Measurements from ENCODE around the gene SPEF1. TPM values are rescaled to one million over a fixed set of nuclear protein-coding genes. Genes with fewer than 3 reads are reported as not detected.

SPEF1 gene
- total RNA-seq, 1 experiment from 2014 or later: not detected

DNA sequence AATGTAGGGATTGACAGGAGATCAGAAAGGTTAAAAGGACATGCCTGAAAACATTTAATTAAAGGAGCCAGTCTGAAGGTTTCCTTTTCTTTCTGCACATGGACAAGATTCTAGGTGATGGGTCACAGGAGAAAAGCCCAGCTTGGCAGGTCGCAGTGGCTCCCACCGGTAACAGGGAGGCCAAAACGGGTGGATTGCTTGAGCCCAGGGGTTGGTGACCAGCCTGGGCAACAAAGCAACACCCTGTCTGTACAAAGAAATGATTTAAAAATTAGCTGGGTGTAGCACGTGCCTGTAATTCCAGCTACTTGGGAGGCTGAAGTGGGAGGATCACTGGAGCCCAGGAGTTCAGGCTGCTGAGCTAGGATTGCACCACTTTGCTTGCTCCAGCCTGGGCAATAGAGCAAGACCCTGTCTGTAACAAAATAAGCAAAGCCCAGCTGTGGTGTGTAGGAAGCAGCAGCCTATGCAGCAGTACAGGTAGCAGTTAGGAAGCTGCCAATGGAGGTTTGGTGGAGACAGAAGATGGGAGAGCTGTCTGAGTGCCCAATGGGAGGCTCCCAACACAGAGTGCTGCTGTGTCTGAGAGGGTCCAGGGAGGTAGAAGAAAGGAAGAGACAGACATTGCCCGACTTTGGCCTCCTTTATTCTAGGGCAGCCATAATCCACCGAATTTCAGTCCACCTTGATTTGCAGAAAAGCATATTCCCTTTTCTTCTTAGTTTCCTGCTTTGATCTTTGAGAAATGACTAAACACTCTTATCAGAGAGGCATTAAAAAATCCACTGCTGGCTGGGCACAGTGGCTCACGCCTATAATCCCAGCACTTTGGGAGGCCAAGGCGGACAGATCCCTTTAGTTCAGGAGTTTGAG lies 32.0 kb upstream of the SPEF1 start:
- no peaks in the 10 kb centered on the region for H3K9me3 ChIP-seq (ENCODE audit: low read length)
- no peak overlapping the region for H3K4me3 ChIP-seq (ENCODE audit: low read length)
- H3K9ac ChIP-seq (ENCODE audit: low read length): no peak overlapping the region
- H3K4me2 ChIP-seq (ENCODE audit: low read depth, low read length, poor library complexity, severe bottlenecking): no peak overlapping the region
- DNase-seq: no peak
- H3K9me2 ChIP-seq (replicated peaks; ENCODE audit: insufficient read depth, low read length): no peaks in the 10 kb centered on the region
- H4K20me1 ChIP-seq (ENCODE audit: insufficient read depth, low read depth, low read length): no peaks in the 10 kb centered on the region
- no peak overlapping the region for H3K27ac ChIP-seq (ENCODE audit: low read length)
- H2AFZ ChIP-seq (ENCODE audit: low read length): no peak overlapping the region
- no peaks in the 10 kb centered on the region for H3K36me3 ChIP-seq (ENCODE audit: insufficient read depth, low read length)
- H3K27me3 ChIP-seq (ENCODE audit: low read length): no peaks in the 10 kb centered on the region
- no peaks in the 10 kb centered on the region for H3K79me2 ChIP-seq (ENCODE audit: low read length)
- peaks cover 2% of the 10 kb centered on the region for H3K4me1 ChIP-seq (ENCODE audit: low read length)

- DNase-seq: no peak
- Histone ChIP-seq H3K4me3 (ENCODE audit: low read length) (no peak overlapping the region), H3K9me2 (replicated peaks; ENCODE audit: insufficient read depth, low read length) (no peaks in the 10 kb centered on the region), H3K27me3 (ENCODE audit: low read length) (no peaks in the 10 kb centered on the region), H2AFZ (ENCODE audit: low read length) (no peak overlapping the region), H3K36me3 (ENCODE audit: insufficient read depth, low read length) (no peaks in the 10 kb centered on the region), H4K20me1 (ENCODE audit: insufficient read depth, low read depth, low read length) (no peaks in the 10 kb centered on the region), H3K79me2 (ENCODE audit: low read length) (no peaks in the 10 kb centered on the region), H3K27ac (ENCODE audit: low read length) (no peak overlapping the region), H3K9ac (ENCODE audit: low read length) (no peak overlapping the region), H3K9me3 (ENCODE audit: low read length) (no peaks in the 10 kb centered on the region), H3K4me1 (ENCODE audit: low read length) (no peaks in the 10 kb centered on the region), H3K4me2 (ENCODE audit: low read depth, low read length, poor library complexity, severe bottlenecking) (no peak overlapping the region)
Observed at GRCh38 chr20:3812259-3812681, 31.0 kb upstream of the SPEF1 start.

DNA sequence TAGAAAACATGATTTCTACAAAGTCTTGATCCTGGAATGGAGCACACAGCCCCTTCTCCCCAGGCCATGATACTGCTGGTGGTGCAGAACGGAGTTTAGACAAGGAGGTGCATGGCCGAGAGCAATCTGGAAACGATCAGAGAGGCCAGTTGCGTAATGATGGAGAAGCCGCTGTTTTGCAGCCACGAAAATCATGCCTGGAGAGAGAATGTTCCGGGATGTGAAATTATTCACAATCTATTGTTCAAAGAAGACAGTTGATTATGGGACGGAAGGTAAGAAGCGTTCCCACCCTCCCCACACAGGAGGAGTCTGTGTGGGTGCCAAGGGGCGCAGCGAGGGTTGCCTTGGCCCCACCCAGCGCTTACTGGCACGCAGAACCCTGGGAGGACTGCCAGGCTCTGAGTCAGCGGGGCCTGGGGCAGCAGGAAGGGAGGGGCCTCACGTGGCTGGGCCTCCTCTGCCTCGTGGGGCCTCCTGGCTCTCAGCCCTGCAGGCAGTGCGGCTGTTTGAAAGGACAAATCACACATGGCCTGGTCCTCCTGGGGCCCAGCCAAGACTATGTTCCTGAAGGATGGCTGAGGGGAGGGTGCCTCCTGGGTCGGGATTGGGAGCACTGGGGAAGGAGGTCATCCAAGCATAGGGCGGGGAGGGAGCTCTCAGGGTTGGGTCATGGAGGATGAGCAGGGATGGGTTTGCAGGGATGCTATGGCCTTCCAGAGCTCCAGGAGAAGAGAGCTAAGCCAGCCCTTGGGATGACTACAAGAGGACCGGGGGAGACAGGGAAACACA lies 30.4 kb upstream of the SPEF1 start:
- no peak overlapping the region for H3K27ac ChIP-seq (ENCODE audit: low read length)
- no peaks in the 10 kb centered on the region for H3K9me2 ChIP-seq (replicated peaks; ENCODE audit: insufficient read depth, low read length)
- no peaks in the 10 kb centered on the region for H3K36me3 ChIP-seq (ENCODE audit: insufficient read depth, low read length)
- no peaks in the 10 kb centered on the region for H3K27me3 ChIP-seq (ENCODE audit: low read length)
- H3K4me3 ChIP-seq (ENCODE audit: low read length): no peak overlapping the region
- no peak overlapping the region for H3K9ac ChIP-seq (ENCODE audit: low read length)
- no peaks in the 10 kb centered on the region for H3K4me1 ChIP-seq (ENCODE audit: low read length)
- H2AFZ ChIP-seq (ENCODE audit: low read length): no peak overlapping the region
- H3K4me2 ChIP-seq (ENCODE audit: low read depth, low read length, poor library complexity, severe bottlenecking): no peak overlapping the region
- no peaks in the 10 kb centered on the region for H3K79me2 ChIP-seq (ENCODE audit: low read length)
- no peak for DNase-seq
- no peaks in the 10 kb centered on the region for H3K9me3 ChIP-seq (ENCODE audit: low read length)
- no peaks in the 10 kb centered on the region for H4K20me1 ChIP-seq (ENCODE audit: insufficient read depth, low read depth, low read length)

DNA sequence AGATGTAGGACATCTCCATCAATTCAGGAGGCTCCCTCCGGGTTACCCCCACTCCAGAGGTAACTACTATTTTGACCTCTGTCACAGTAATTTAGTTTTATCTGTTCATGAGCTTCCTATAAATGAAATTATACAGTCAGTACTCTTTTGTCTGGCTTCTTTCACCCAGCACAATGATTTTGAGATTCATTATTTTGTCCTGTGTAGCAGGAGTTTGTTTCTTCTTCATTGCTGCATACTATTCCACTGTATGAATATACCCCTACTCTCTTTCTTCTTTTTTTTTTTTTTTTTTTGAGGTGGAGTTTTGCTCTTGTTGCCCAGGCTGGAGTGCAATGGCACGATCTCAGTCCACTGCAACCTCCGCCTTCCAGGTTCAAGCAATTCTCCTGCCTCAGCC lies 27.3 kb upstream of the SPEF1 start:
- no peak for DNase-seq
- Histone ChIP-seq H3K4me2 (ENCODE audit: low read depth, low read length, poor library complexity, severe bottlenecking) (no peak overlapping the region), H3K27ac (ENCODE audit: low read length) (no peak overlapping the region), H3K9me2 (replicated peaks; ENCODE audit: insufficient read depth, low read length) (no peaks in the 10 kb centered on the region), H3K36me3 (ENCODE audit: insufficient read depth, low read length) (no peaks in the 10 kb centered on the region; the same call in 1 of the 2 replicates), H4K20me1 (ENCODE audit: insufficient read depth, low read depth, low read length) (no peaks in the 10 kb centered on the region), H3K4me3 (ENCODE audit: low read length) (no peak overlapping the region), H2AFZ (ENCODE audit: low read length) (no peak overlapping the region), H3K79me2 (ENCODE audit: low read length) (no peaks in the 10 kb centered on the region), H3K9me3 (ENCODE audit: low read length) (no peaks in the 10 kb centered on the region), H3K9ac (ENCODE audit: low read length) (no peak overlapping the region), H3K27me3 (ENCODE audit: low read length) (no peaks in the 10 kb centered on the region), H3K4me1 (ENCODE audit: low read length) (no peaks in the 10 kb centered on the region)

- H3K4me2 ChIP-seq (ENCODE audit: low read depth, low read length, poor library complexity, severe bottlenecking): no peak overlapping the region
- no peaks in the 10 kb centered on the region for H3K9me2 ChIP-seq (replicated peaks; ENCODE audit: insufficient read depth, low read length)
- H3K27ac ChIP-seq (ENCODE audit: low read length): no peak overlapping the region
- H2AFZ ChIP-seq (ENCODE audit: low read length): no peak overlapping the region
- no peak overlapping the region for H3K9ac ChIP-seq (ENCODE audit: low read length)
- no peak overlapping the region for H3K4me3 ChIP-seq (ENCODE audit: low read length)
- H3K36me3 ChIP-seq (ENCODE audit: insufficient read depth, low read length): peaks cover 4% of the 10 kb centered on the region; the same call in 1 of the 2 replicates
- H3K9me3 ChIP-seq (ENCODE audit: low read length): no peaks in the 10 kb centered on the region
- DNase-seq: no peak
- no peaks in the 10 kb centered on the region for H4K20me1 ChIP-seq (ENCODE audit: insufficient read depth, low read depth, low read length)
- H3K79me2 ChIP-seq (ENCODE audit: low read length): no peaks in the 10 kb centered on the region
- H3K27me3 ChIP-seq (ENCODE audit: low read length): no peaks in the 10 kb centered on the region
- H3K4me1 ChIP-seq (ENCODE audit: low read length): peaks cover 7% of the 10 kb centered on the region
Observed at GRCh38 chr20:3804781-3805180, 23.5 kb upstream of the SPEF1 start.

DNA sequence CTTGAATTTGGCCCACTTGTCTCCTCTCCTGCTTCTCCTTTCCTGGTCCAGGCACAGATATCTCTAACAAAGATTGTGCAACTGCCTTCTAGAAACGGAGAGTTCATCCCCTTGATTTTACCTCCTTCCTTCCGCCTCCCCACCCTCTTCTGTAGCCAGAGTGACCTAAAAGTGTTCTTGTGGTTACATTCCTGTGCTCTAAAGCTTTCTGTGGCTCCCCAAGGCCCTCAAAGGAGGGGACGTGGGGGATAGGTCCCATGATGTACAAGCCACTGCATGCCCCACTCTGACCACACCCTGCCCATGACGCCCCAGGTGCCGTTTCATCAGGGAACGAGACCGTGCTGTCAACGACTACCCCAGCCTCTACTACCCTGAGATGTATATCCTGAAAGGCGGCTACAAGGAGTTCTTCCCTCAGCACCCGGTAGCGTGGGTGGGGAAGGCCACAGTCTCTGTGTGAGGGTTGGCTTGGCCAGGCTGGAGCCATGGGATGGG lies 23.1 kb upstream of the SPEF1 start:
- no peak overlapping the region for H2AFZ ChIP-seq (ENCODE audit: low read length)
- no peaks in the 10 kb centered on the region for H3K9me3 ChIP-seq (ENCODE audit: low read length)
- no peak overlapping the region for H3K4me2 ChIP-seq (ENCODE audit: low read depth, low read length, poor library complexity, severe bottlenecking)
- no peak overlapping the region for H3K4me3 ChIP-seq (ENCODE audit: low read length)
- no peaks in the 10 kb centered on the region for H4K20me1 ChIP-seq (ENCODE audit: insufficient read depth, low read depth, low read length)
- DNase-seq: no peak
- no peaks in the 10 kb centered on the region for H3K79me2 ChIP-seq (ENCODE audit: low read length)
- no peaks in the 10 kb centered on the region for H3K9me2 ChIP-seq (replicated peaks; ENCODE audit: insufficient read depth, low read length)
- peaks cover 4% of the 10 kb centered on the region; the same call in 1 of the 2 replicates for H3K36me3 ChIP-seq (ENCODE audit: insufficient read depth, low read length)
- no peak overlapping the region for H3K27ac ChIP-seq (ENCODE audit: low read length)
- peaks cover 11% of the 10 kb centered on the region for H3K4me1 ChIP-seq (ENCODE audit: low read length)
- H3K27me3 ChIP-seq (ENCODE audit: low read length): no peaks in the 10 kb centered on the region
- H3K9ac ChIP-seq (ENCODE audit: low read length): no peak overlapping the region

GRCh38 chr20:3803854-3804253 lies 22.6 kb upstream of the SPEF1 start:
- Histone ChIP-seq H3K4me1 (ENCODE audit: low read length) (peaks cover 16% of the 10 kb centered on the region), H3K36me3 (ENCODE audit: insufficient read depth, low read length) (peaks cover 4% of the 10 kb centered on the region; the same call in 1 of the 2 replicates), H3K4me3 (ENCODE audit: low read length) (no peak overlapping the region), H4K20me1 (ENCODE audit: insufficient read depth, low read depth, low read length) (no peaks in the 10 kb centered on the region), H3K27ac (ENCODE audit: low read length) (no peak overlapping the region), H3K79me2 (ENCODE audit: low read length) (no peaks in the 10 kb centered on the region), H3K27me3 (ENCODE audit: low read length) (no peaks in the 10 kb centered on the region), H3K9me3 (ENCODE audit: low read length) (no peaks in the 10 kb centered on the region), H3K4me2 (ENCODE audit: low read depth, low read length, poor library complexity, severe bottlenecking) (no peak overlapping the region), H2AFZ (ENCODE audit: low read length) (no peak overlapping the region), H3K9me2 (replicated peaks; ENCODE audit: insufficient read depth, low read length) (no peaks in the 10 kb centered on the region), H3K9ac (ENCODE audit: low read length) (no peak overlapping the region)
- DNase-seq: no peak

GRCh38 chr20:3803289-3803688 lies 22.0 kb upstream of the SPEF1 start:
- Histone ChIP-seq H3K27ac (ENCODE audit: low read length) (no peak overlapping the region), H3K4me3 (ENCODE audit: low read length) (no peak overlapping the region), H3K9me2 (replicated peaks; ENCODE audit: insufficient read depth, low read length) (no peaks in the 10 kb centered on the region), H3K4me2 (ENCODE audit: low read depth, low read length, poor library complexity, severe bottlenecking) (no peak overlapping the region), H3K36me3 (ENCODE audit: insufficient read depth, low read length) (peaks cover 4% of the 10 kb centered on the region; the same call in 1 of the 2 replicates), H3K9ac (ENCODE audit: low read length) (no peak overlapping the region), H3K9me3 (ENCODE audit: low read length) (no peaks in the 10 kb centered on the region), H3K79me2 (ENCODE audit: low read length) (no peaks in the 10 kb centered on the region), H3K4me1 (ENCODE audit: low read length) (peaks cover 21% of the 10 kb centered on the region), H2AFZ (ENCODE audit: low read length) (no peak overlapping the region), H4K20me1 (ENCODE audit: insufficient read depth, low read depth, low read length) (no peaks in the 10 kb centered on the region), H3K27me3 (ENCODE audit: low read length) (no peaks in the 10 kb centered on the region)
- no peak for DNase-seq
